GM21786 (cell line): ENCODE results near the gene EVI2B.
"Not testable (repeated sequence)": the region's sequence is repeated elsewhere in the genome, so short reads cannot be mapped to it uniquely, and the experiment has no call there.

ENCODE experiments used
- ATAC-seq: cut with Tn5 transposase; IDR thresholded peaks from one replicate; pipeline ENCODE4 v1.9.1; 2021; ENCODE audit not compliant: unreplicated experiment

EVI2B gene

DNA sequence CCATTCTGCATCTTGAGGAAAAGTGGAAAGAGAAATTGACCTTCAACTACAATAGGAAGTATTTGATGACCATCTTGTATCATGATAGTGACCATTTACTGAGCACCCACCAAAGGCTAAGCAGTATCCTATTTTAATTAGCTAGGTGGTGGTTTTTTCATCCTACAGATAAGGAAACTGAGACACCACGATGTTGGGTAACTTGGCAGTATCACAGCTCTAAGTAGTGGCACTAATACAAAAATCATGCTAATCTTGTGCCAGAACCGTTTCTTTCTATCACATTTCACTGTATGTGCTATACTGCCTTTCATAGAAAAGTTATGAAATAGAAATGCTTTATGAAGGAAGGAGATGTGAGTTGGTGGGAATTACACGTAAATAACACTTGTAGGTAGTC is 2.3 kb downstream of the EVI2B start:
- no peak for ATAC-seq

DNA sequence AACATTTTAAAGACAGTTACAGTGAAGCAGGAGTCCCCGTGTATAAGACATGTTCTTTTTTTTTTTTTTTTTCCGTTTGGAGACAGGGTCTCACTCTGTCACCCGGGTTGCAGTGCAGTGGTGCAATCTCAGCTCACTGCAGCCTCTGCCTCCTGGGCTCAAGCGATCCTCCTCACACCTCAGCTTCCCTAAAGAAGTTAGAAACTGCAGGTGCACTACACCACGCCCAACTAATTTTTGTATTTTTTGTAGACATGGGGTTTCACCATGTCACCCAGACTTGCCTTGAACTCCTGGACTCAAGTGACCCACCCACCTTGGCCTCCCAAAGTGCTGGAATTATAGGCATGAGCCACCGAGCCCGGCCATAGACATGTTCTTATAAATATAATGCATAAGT is 3.0 kb downstream of the EVI2B start:
- ATAC-seq: no peak

GRCh38 chr17:31310260-31310659 is 3.6 kb downstream of the EVI2B start:
- ATAC-seq: no peak

DNA sequence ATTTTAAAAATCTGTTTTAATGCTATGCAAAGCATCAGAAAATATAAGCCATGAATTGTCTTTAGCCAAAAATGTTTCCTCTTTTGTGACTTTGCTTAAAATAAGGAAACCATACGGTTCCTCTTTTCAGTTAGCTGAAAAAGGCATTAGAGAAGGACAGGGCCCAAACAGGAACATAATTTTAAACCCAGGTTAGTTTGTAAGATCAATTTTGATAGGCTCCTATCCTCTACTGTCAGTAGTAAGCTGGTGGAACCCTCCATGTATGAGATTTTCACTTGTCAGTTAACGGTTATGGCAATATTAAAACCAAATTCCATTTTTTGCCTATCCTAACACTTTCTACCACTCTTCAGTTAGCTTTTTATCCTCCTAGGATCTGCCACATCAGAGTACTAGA is 4.3 kb downstream of the EVI2B start:
- no peak for ATAC-seq

DNA sequence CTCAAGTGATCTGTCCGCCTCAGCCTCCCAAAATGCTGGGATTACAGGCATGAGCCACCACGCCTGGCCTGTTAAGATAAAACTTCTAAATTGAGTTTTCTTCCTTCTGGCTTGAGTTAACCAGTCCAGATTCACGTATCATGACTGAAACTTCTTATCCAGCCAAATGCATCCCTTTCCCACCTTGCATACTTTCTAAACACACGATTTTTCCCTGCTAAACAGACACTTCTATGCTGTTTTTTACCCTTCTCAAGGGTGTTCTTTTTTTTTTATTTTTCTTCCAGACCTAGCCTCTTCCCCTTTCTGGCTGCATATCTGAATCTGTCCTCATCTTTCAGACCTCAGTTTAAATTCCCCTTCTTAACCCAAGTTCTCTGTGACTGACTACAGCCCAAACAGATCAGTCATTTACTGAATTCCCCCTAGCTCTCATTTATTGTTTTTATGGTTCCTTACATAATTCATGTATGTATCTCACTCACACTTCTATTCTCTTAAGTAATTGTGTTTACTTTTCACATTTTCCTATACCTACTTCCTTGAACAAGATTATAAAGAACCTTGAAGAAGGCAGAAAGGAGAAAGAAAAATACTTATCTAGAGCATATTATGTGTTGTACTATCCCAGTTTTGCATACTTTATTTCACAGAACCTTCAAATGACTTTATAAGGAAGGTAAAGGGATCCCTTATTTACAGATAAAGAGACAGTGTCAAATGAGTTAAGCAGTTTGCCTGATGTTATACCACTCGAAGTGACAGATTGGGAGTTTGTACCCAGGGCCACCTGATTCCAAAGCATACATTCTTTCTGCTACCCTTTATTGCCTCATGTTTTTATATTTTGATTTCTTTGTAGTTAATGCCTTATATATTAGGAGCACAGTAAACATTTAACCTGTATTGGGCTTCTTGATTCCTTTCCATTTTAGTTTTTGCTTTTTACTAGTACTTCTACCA is 5.2 kb downstream of the EVI2B start:
- no peak for ATAC-seq

GRCh38 chr17:31307640-31308039 is 6.2 kb downstream of the EVI2B start:
- ATAC-seq: no peak

DNA sequence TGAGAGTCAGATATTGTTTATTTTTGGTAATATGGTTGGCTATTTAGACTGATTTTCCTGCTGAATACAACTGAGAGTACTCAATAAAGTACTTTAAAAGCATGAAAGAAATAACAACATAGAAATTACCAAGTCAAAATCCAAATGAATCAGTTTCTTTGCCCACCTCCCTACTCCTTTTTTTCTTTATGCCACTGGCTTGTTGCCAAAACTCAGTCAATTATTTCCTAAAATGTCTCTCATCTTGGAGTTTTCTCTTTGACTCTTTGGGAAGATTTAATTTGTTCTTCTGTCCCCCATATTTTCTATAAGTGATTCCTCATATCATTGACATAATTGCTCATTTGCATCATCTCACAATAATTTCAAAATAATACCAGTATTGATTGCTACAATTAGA is 14.2 kb downstream of the EVI2B start:
- ATAC-seq: no peak

DNA sequence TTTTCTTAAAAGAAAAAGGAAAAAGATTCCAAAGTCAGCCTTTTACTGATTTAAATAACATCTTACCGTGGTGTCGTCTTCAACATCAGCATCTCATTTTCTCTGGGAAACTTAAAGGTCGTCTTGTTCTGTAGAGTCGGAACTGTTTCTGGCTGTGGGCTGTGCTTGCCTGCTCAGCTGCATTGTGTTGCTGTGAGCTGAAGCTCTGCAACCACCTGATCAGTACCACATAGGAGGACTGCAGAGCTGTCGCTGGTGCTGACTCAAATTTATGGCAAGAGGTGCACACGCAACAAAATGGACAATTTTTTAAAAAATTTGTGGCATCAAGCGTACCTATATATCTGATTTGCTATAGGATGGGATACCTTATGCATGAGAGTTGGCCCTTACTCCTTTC is 16.8 kb downstream of the EVI2B start, which contains the start of gene OMG:
Gene OMG, minus strand, starts transcription at position 150 of the 400 bp plus-strand sequence. CDS start 908 bp downstream, outside the sequence.
- ATAC-seq: no peak

DNA sequence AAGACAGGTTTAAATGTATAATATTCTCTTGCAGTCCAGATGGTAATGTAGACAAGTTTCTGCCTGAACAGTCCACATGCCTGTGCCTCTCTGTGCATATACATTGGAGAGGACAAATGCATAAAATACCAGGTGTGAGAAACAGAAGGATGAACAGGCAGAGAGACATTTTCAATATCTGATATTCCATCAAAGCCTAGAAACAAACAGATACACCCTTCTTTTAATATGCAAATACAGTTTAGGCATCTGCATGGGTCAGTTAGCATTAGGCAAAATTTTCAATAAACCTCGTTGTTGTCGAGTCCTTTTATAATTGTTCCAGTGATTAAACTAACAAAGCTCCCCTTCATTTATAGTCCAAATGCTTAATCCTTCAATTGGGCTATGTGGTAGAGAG is 17.7 kb downstream of the EVI2B start:
- no peak for ATAC-seq

- no peak for ATAC-seq
These were observed 18.4 kb downstream of the EVI2B start for GRCh38 chr17:31295489-31295871.

- ATAC-seq: no peak
These were observed 18.9 kb downstream of the EVI2B start for GRCh38 chr17:31294820-31295488.

GRCh38 chr17:31294231-31294630 is 19.6 kb downstream of the EVI2B start:
- ATAC-seq: no peak

GRCh38 chr17:31293581-31293980 is 20.3 kb downstream of the EVI2B start:
- ATAC-seq: no peak

- no peak for ATAC-seq
These were observed 22.0 kb downstream of the EVI2B start for GRCh38 chr17:31291820-31292219.

GRCh38 chr17:31289790-31290189 is 24.1 kb downstream of the EVI2B start:
- ATAC-seq: no peak

DNA sequence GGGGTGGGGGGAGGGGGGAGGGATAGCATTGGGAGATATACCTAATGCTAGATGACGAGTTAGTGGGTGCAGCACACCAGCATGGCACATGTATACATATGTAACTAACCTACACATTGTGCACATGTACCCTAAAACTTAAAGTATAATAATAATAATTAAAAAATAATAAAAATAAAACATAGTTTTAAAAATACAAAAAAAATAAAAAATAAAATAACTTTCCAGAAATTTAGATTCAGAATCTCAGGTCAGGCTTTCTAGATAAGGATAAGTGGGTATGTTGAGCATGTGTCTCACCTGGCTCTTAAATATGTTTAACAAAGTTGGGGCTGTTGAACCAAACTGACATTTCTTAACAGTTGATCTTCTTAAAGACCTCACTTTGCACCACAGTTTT is 25.9 kb downstream of the EVI2B start:
- ATAC-seq: not testable (repeated sequence)

- ATAC-seq: no peak
These were observed 27.3 kb downstream of the EVI2B start for GRCh38 chr17:31286587-31286986.

DNA sequence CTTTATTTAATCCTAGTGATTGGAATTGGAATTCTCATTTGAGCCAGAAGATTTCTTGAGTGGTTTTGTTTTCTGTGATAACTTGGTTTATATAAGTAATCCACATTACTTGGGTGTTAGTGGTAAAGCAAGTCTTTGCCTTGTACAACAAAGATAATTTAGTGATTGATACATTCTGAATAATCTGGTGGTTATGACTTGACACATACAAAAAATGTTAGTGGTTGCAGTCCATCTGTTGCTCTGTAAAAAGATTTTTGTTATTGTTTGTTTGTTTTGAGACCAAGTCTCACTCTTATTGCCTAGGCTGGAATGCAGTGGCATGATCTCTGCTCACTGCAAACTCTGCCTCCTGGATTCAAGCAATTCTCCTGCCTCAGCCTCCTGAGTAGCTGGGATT is 30.0 kb downstream of the EVI2B start:
- no peak for ATAC-seq

DNA sequence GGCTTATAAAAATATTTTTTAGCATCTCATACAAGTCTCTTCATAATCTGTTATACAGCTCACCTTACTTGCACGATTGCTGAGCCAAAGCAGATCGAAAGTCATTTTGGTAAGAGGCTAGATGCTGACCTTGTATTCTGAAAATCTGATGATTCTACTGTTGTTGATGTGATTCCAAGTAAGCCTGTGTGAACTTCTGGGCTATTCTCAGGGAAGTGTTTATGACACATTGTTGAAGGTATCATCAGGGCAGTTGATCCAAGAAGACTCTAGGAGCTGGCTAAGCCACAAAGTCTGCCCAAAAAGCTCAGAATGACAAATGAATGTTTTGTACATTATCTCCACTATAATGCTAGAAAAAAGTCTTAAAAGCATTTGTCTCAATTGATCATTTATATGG is 32.8 kb downstream of the EVI2B start:
- no peak for ATAC-seq

GRCh38 chr17:31279401-31279800 is 34.5 kb downstream of the EVI2B start:
- ATAC-seq: no peak

DNA sequence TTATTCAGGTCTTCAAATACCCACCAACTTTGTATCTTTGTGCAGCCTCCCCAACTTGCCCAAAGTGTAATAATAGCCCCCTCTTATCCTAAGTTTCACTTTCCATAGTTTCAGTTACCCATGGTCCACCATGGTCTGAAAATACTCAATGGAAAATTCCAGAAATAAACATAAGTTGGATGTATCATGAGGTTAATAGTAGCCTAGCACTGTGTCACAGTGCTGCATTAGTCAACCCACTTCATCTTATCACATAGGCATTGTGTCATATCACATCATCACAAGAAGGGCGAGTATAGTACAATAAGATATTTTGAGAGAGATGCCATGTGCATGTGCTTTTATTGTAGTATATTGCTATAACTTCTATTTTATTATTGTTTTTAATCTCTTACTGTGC is 38.7 kb downstream of the EVI2B start:
- no peak for ATAC-seq

DNA sequence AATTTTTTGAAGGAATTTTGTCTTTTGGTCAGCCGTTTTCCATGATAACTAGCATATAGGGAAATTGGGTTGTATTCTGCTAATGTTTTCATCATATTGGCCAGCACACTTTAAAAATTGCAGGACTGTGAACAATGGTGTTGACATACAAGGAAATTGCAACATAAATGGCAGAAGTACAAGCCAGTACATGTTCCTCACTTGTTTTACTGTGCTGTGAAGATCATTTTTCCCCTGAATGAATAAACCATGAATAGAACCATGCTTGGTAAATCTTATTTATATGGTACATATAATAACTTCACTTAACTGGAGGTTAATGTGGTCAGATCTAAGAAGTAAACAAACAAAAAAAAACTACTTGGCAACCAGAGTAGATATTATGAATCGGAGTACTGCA is 39.6 kb downstream of the EVI2B start:
- ATAC-seq: no peak
